Parathyroid adenoma (tissue), 2 donors: ENCODE data around the gene ARHGAP23.

ENCODE experiments used
- H2AFZ ChIP-seq: fragments of 300-600 bp; sonication (generic); one replicate; pipeline ENCODE4 v1.7.0; 2017; ENCODE audit warnings: antibody characterized with exemption, mild to moderate bottlenecking
- H3K27ac ChIP-seq: fragments of 300-600 bp; sonication (generic); one replicate; pipeline ENCODE4 v1.7.0; 2017
- H3K27me3 ChIP-seq: fragments of 300-600 bp; sonication (generic); one replicate; pipeline ENCODE4 v1.7.0; 2017; ENCODE audit warnings: low read length; ENCODE audit not compliant: control insufficient read depth, insufficient read depth
- H3K36me3 ChIP-seq: fragments of 300-600 bp; sonication (generic); one replicate; pipeline ENCODE4 v1.7.0; 2017; ENCODE audit warnings: low read length; ENCODE audit not compliant: control insufficient read depth, insufficient read depth
- H3K4me1 ChIP-seq: fragments of 300-600 bp; sonication (generic); one replicate; pipeline ENCODE4 v1.7.0; 2017; ENCODE audit warnings: control low read depth
- H3K4me2 ChIP-seq: fragments of 300-600 bp; sonication (generic); one replicate; pipeline ENCODE4 v1.7.0; 2017; ENCODE audit warnings: low read length
- H3K4me3 ChIP-seq: fragments of 300-600 bp; sonication (generic); one replicate; pipeline ENCODE4 v1.7.0; 2017; ENCODE audit warnings: low read depth, low read length
- H3K79me2 ChIP-seq: fragments of 300-600 bp; sonication (generic); one replicate; pipeline ENCODE4 v1.7.0; 2017; ENCODE audit warnings: control low read depth
- H3K9ac ChIP-seq: fragments of 300-600 bp; sonication (generic); one replicate; pipeline ENCODE4 v1.7.0; 2017; ENCODE audit warnings: mild to moderate bottlenecking
- H3K9me3 ChIP-seq: fragments of 300-600 bp; sonication (generic); one replicate; pipeline ENCODE4 v1.7.0; 2017; ENCODE audit warnings: low read length; ENCODE audit not compliant: control insufficient read depth
- TF ChIP-seq, protein P1 (sequence below): fragments of 300-600 bp; sonication (generic); IDR thresholded peaks from one replicate; pipeline ENCODE4 v1.7.0; 2017; ENCODE audit warnings: antibody characterized with exemption, mild to moderate bottlenecking
- donor health status: primary hyperparathyroidism.

Gene ARHGAP23

GRCh38 chr17:38550661-38551060 is 122.4 kb downstream of the ARHGAP23 start:
- Histone ChIP-seq H3K79me2 (no peaks in the 10 kb centered on the region), H3K4me1 (peaks cover 14% of the 10 kb centered on the region), H3K36me3 (no peaks in the 10 kb centered on the region), H3K9me3 (no peaks in the 10 kb centered on the region), H3K4me2 (no peak overlapping the region), H3K27me3 (no peaks in the 10 kb centered on the region), H3K9ac (no peak overlapping the region), H2AFZ (no peak overlapping the region), H3K4me3 (no peak overlapping the region), H3K27ac (no peak overlapping the region)
- TF ChIP-seq, protein P1, sequence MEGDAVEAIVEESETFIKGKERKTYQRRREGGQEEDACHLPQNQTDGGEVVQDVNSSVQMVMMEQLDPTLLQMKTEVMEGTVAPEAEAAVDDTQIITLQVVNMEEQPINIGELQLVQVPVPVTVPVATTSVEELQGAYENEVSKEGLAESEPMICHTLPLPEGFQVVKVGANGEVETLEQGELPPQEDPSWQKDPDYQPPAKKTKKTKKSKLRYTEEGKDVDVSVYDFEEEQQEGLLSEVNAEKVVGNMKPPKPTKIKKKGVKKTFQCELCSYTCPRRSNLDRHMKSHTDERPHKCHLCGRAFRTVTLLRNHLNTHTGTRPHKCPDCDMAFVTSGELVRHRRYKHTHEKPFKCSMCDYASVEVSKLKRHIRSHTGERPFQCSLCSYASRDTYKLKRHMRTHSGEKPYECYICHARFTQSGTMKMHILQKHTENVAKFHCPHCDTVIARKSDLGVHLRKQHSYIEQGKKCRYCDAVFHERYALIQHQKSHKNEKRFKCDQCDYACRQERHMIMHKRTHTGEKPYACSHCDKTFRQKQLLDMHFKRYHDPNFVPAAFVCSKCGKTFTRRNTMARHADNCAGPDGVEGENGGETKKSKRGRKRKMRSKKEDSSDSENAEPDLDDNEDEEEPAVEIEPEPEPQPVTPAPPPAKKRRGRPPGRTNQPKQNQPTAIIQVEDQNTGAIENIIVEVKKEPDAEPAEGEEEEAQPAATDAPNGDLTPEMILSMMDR: no peak

- H3K9ac ChIP-seq: no peak overlapping the region
- H3K9me3 ChIP-seq: no peaks in the 10 kb centered on the region
- no peak overlapping the region for H2AFZ ChIP-seq
- TF ChIP-seq, protein P1: no peak
- no peak overlapping the region for H3K4me2 ChIP-seq
- H3K4me3 ChIP-seq: no peak overlapping the region
- H3K27me3 ChIP-seq: no peaks in the 10 kb centered on the region
- H3K79me2 ChIP-seq: no peaks in the 10 kb centered on the region
- H3K4me1 ChIP-seq: peaks cover 14% of the 10 kb centered on the region
- no peaks in the 10 kb centered on the region for H3K36me3 ChIP-seq
- H3K27ac ChIP-seq: no peak overlapping the region
Measured at GRCh38 chr17:38551121-38551520, 122.9 kb downstream of the ARHGAP23 start.

DNA sequence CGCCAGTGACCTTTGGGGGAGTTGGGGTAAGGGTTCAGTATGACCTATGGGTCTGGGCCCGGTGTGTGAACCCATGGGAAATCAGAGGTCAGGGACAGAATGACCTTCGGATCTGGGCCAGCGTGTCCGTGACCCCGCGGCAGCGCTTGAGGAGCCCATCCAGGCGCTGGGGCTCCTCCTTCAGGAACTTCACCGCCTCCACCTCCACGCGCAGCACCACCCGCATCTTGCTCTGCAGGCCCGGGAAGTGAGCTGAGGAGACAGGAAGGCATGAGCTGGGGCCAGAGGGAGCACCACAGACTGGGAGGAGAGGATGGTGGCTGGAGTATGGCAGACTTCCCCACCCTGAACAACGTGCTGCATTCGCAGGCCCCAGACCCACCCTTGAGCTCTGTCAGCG is 124.1 kb downstream of the ARHGAP23 start:
- Histone ChIP-seq H3K79me2 (no peaks in the 10 kb centered on the region), H3K4me3 (no peak overlapping the region), H3K4me2 (no peak overlapping the region), H3K4me1 (peaks cover 21% of the 10 kb centered on the region), H3K27me3 (no peaks in the 10 kb centered on the region), H3K9ac (no peak overlapping the region), H2AFZ (no peak overlapping the region), H3K9me3 (no peaks in the 10 kb centered on the region), H3K27ac (no peak overlapping the region), H3K36me3 (no peaks in the 10 kb centered on the region)
- TF ChIP-seq, protein P1: no peak

DNA sequence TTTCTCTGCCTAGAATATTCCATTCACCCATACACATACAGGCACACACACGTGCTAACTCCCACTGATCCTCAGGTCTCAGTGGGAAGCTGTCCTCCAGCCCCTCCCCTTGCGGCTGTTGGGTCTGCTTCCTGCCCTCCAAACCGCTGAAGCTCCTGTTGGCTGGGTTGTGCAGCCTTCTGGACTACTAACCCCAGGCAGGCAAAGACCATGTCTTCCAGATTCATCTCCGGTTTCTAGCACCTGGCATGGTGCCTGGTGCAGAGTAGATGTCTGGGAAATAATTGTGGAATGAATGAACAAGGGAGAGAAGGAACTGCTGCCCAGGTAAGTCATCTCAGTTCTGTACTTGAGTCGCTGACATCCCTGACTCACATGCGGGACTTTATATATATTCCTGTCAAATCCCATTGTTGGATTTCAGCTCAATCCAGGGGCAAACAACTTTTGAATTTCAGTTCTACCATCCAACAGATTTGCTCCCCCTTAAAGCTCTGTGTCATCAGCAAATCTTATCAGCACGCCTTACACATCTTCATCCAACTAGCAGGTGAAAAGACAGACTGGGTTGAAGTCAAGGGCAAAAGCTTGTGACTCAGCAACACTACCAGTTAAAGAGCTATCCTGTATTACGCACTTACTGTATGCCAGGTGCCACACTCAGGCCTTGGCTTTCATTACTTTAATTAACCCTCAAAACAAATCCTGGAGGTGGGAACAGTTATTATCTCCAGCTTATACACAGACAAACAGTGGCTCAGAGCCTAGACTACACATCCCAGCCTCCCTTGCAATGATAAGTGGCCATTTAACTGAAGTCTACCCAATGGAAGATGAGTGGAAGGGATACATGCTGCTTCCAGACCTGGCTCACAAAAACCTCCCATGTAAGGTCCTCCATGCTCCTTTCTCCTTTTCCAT is 126.4 kb downstream of the ARHGAP23 start:
- H3K27ac ChIP-seq: peak overlapping the region; percentile 2
- peaks cover 36% of the 10 kb centered on the region for H3K4me1 ChIP-seq
- no peak overlapping the region for H3K4me3 ChIP-seq
- H3K9ac ChIP-seq: no peak overlapping the region
- H3K27me3 ChIP-seq: no peaks in the 10 kb centered on the region
- TF ChIP-seq, protein P1: no peak
- H3K9me3 ChIP-seq: no peaks in the 10 kb centered on the region
- no peak overlapping the region for H3K4me2 ChIP-seq
- H3K36me3 ChIP-seq: no peaks in the 10 kb centered on the region
- peak overlapping the region; percentile 36 for H2AFZ ChIP-seq
- no peaks in the 10 kb centered on the region for H3K79me2 ChIP-seq

- no peak overlapping the region for H3K4me3 ChIP-seq
- no peaks in the 10 kb centered on the region for H3K27me3 ChIP-seq
- no peak overlapping the region for H3K4me2 ChIP-seq
- H3K9me3 ChIP-seq: no peaks in the 10 kb centered on the region
- H3K36me3 ChIP-seq: no peaks in the 10 kb centered on the region
- TF ChIP-seq, protein P1: no peak
- no peak overlapping the region for H2AFZ ChIP-seq
- H3K27ac ChIP-seq: no peak overlapping the region
- H3K9ac ChIP-seq: no peak overlapping the region
- peaks cover 42% of the 10 kb centered on the region for H3K4me1 ChIP-seq
- no peaks in the 10 kb centered on the region for H3K79me2 ChIP-seq
Measured at GRCh38 chr17:38556239-38556638, 128.0 kb downstream of the ARHGAP23 start.
